A549 (cell line): ENCODE measurements around the gene BEAN1. TPM values are rescaled to one million over a fixed set of nuclear protein-coding genes. Genes with fewer than 3 reads are reported as not detected.

Experiments
- ATAC-seq, 2 experiments: fragments of 200-7000 bp in 1 of 2; fragments of >200 bp in 1 of 2; cut with Nextera tagmentation in 1 of 2; cut with Tn5 transposase in 1 of 2; 3 replicates each; pipeline versions ENCODE4 v1.8.0 to v1.9.1; 2018 to 2020; ENCODE audit warnings: mild to moderate bottlenecking in 1 of 2, moderate library complexity in 1 of 2
- CTCF ChIA-PET: fragments of 300-600 bp; sonication (Branson Sonifier 250); formaldehyde crosslinking; extraction: SDS; loops from one replicate; lab custom pipeline; 2021; ENCODE audit warnings: antibody characterized with exemption, inconsistent platforms; lab: Yijun Ruan, JAX
- POLR2A ChIA-PET: fragments of 350-600 bp; formaldehyde crosslinking; extraction: SDS; loops from one replicate; lab custom pipeline; 2021; ENCODE audit warnings: antibody characterized with exemption, inconsistent platforms; lab: Yijun Ruan, JAX
- DNase-seq, 2 experiments: peaks; one replicate each; pipeline versions ENCODE4 v3.0.0 to v3.0.0-alpha.2; 2011 to 2016; ENCODE audit warnings: low read depth in 1 of 2, low spot score in 1 of 2
- FAIRE-seq: peaks from 2 replicates; lab custom pipeline; 2011; peaks lifted over from hg19 to GRCh38; lab: Jason Lieb, UNC
- H3K27ac ChIP-seq, 2 experiments: fragments of >200 bp; sonication (Bioruptor Twin); formaldehyde crosslinking; 3 replicates each; pipeline ENCODE4 v1.5.1; 2016 to 2017
- H3K4me1 ChIP-seq: fragments of >200 bp; sonication (Bioruptor Twin); formaldehyde crosslinking; 3 replicates; pipeline ENCODE4 v1.6.1; 2016
- H3K4me2 ChIP-seq: fragments of >200 bp; sonication (Bioruptor Twin); formaldehyde crosslinking; 3 replicates; pipeline ENCODE4 v1.6.1; 2016
- H3K4me3 ChIP-seq: fragments of >200 bp; sonication (Bioruptor Twin); formaldehyde crosslinking; 3 replicates; pipeline ENCODE4 v1.5.1; 2016
- H3K9me3 ChIP-seq: fragments of >200 bp; sonication (Bioruptor Twin); formaldehyde crosslinking; 3 replicates; pipeline ENCODE4 v1.6.1; 2016
- CBX2 ChIP-seq: fragments of 200-600 bp; sonication (generic); IDR thresholded peaks from 2 replicates; pipeline ENCODE4 v1.6.1; 2016; ENCODE audit warnings: low read depth, mild to moderate bottlenecking, borderline replicate concordance
- EHF ChIP-seq: fragments of 250-450 bp; sonication (Bioruptor Pico); IDR thresholded peaks from 2 replicates; pipeline ENCODE4 v1.5.0; 2020; ENCODE audit warnings: mild to moderate bottlenecking
- ESRRA ChIP-seq: fragments of 150-350 bp; IDR thresholded peaks from 2 replicates; pipeline ENCODE4 v1.6.1; 2014; ENCODE audit warnings: mild to moderate bottlenecking, low read length, borderline replicate concordance
- GATA3 ChIP-seq: IDR thresholded peaks from 2 replicates; pipeline ENCODE4 v1.6.1; 2012; ENCODE audit warnings: borderline replicate concordance
- HES2 ChIP-seq: fragments of >200 bp; sonication (Bioruptor Twin); formaldehyde crosslinking; IDR thresholded peaks from 2 replicates; pipeline ENCODE4 v1.6.1; 2016
- HOXB5 ChIP-seq: fragments of 250-450 bp; sonication (Bioruptor Pico); IDR thresholded peaks from 2 replicates; pipeline ENCODE4 v1.5.0; 2020; ENCODE audit warnings: mild to moderate bottlenecking, moderate library complexity
- JUNB ChIP-seq: fragments of >200 bp; sonication (Bioruptor Twin); formaldehyde crosslinking; IDR thresholded peaks from 2 replicates; pipeline ENCODE4 v1.6.1; 2016
- POLR2AphosphoS2 ChIP-seq: conservative IDR thresholded peaks from 2 replicates; pipeline ENCODE4 v1.6.1; 2012; ENCODE audit warnings: low read length, improper control_type of control experiment, inconsistent platforms
- RCOR1 ChIP-seq: fragments of 150-350 bp; IDR thresholded peaks from 2 replicates; pipeline ENCODE4 v1.6.1; 2014; ENCODE audit warnings: antibody characterized with exemption, low read length, low read depth
- REST ChIP-seq: fragments of 200-600 bp; sonication (generic); IDR thresholded peaks from 2 replicates; pipeline ENCODE4 v1.6.1; 2016; ENCODE audit warnings: antibody characterized with exemption, mild to moderate bottlenecking, moderate library complexity
- RFX5 ChIP-seq: fragments of 450-650 bp; IDR thresholded peaks from 2 replicates; pipeline ENCODE4 v1.7.1; 2014; ENCODE audit warnings: antibody characterized with exemption, mild to moderate bottlenecking, moderate library complexity
- SMC3 ChIP-seq: fragments of >200 bp; sonication (Bioruptor Twin); formaldehyde crosslinking; IDR thresholded peaks from 3 replicates; pipeline ENCODE4 v1.6.1; 2018; ENCODE audit warnings: inconsistent platforms
- USF2 ChIP-seq: fragments of 450-650 bp; IDR thresholded peaks from 2 replicates; pipeline ENCODE4 v1.6.1; 2014; ENCODE audit warnings: antibody characterized with exemption
- ZNF302 ChIP-seq: fragments of 250-450 bp; sonication (Bioruptor Pico); IDR thresholded peaks from 2 replicates; pipeline ENCODE4 v1.9.0; 2021; ENCODE audit warnings: inconsistent platforms, mild to moderate bottlenecking, moderate library complexity
- WGBS: methylation state at CpG from one replicate; pipeline ENCODE4 v1.1.6; 2017; ENCODE audit errors: missing lambda C conversion rate; 5-methylcytosine and 5-hydroxymethylcytosine counted together
- polyA plus RNA-seq, 4 experiments: library from polyadenylated mRNA; depleted of rRNA in 3 of 4; stranded (reverse); fragments of >200 nt; fragmentation: RNase III in 1 of 4; extraction: RNeasy Plus Mini Kit Qiagen cat#74134 plus additional on column Dnase treatment in 1 of 4; gene quantifications; 2 replicates in 3 of 4; 3 replicates in 1 of 4; pipeline ENCODE4 v1.2.3, GENCODE V29; 2011 to 2017
- TF ChIP-seq, protein P1 (sequence below): IDR thresholded peaks from 2 replicates; pipeline ENCODE4 v1.6.1; 2012
- TF ChIP-seq, protein P2 (sequence below): fragments of 250-450 bp; sonication (Bioruptor Pico); IDR thresholded peaks from 2 replicates; pipeline ENCODE4 v1.5.0; 2020; ENCODE audit warnings: low read depth, mild to moderate bottlenecking, moderate library complexity

The BEAN1 gene
- polyA plus RNA-seq, 2 of the 4 experiments (the other 2 are of a cell fraction) = 0.98 to 1.7 TPM

DNA sequence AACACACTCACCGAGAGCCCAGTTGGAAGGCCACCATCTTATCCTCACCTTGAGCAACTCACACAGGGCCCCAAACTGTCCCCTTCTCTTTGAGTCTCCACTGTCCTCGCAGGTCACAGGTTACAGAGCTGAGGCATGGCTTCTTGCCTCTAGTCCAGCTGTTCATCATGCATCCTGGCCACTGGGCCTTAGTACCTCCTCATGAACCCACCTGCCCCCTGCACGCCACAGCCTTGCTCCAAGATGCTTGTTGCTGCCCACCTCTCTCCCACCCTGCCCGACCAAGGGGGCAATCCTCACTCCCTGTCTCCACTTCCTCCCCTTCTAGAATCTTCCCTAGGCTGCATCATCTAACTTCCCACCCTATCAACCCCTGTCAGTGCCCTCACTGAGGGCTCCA is 43.5 kb upstream of the BEAN1 start:
- ChIA-PET POLR2A (no interaction called here), CTCF (no interaction called here)
- peak overlapping the region; percentile 61 for H3K4me2 ChIP-seq
- H3K27ac ChIP-seq = peak overlapping the region; percentile 68 to 80; a peak in 5 of 6 replicates
- H3K9me3 ChIP-seq = no peaks in the 10 kb centered on the region
- DNase-seq = no peak
- H3K4me3 ChIP-seq = no peak overlapping the region
- 74% methylated on average over 4 of the region's 4 CpGs for WGBS
- no peak for FAIRE-seq
- TF ChIP-seq, protein P1, sequence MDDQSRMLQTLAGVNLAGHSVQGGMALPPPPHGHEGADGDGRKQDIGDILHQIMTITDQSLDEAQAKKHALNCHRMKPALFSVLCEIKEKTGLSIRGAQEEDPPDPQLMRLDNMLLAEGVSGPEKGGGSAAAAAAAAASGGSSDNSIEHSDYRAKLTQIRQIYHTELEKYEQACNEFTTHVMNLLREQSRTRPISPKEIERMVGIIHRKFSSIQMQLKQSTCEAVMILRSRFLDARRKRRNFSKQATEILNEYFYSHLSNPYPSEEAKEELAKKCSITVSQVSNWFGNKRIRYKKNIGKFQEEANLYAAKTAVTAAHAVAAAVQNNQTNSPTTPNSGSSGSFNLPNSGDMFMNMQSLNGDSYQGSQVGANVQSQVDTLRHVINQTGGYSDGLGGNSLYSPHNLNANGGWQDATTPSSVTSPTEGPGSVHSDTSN = no peak
- TF ChIP-seq SMC3 (no peak), POLR2AphosphoS2 (no peak), ZNF302 (no peak), CBX2 (no peak), EHF (no peak), JUNB (no peak), HES2 (no peak), RFX5 (no peak), RCOR1 (no peak), HOXB5 (CRISPR knock-in tag) (no peak)
- TF ChIP-seq, protein P2, sequence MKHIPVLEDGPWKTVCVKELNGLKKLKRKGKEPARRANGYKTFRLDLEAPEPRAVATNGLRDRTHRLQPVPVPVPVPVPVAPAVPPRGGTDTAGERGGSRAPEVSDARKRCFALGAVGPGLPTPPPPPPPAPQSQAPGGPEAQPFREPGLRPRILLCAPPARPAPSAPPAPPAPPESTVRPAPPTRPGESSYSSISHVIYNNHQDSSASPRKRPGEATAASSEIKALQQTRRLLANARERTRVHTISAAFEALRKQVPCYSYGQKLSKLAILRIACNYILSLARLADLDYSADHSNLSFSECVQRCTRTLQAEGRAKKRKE = no peak
- 0 out of 6 replicates have a peak, but pooled peaks have one; percentile 7 to 10 for ATAC-seq
- peaks cover 25% of the 10 kb centered on the region for H3K4me1 ChIP-seq

DNA sequence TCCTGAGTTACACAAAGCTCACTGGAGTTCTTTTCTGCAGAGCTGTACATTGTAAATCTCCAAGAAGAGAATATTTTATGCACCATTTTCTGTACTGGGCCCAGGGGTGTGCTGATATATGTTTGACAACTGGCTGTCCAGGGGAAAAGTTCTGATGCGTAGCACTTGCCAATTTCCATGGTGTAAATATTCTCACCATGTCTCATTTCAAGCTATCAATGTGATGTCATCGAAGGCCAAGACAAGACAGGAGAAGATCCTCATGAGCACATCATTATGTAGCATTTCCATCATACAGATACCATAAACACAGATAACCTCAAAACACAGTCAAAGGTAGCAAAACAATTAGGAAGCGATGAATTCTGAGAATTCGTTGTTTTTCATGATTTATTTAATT is 41.7 kb upstream of the BEAN1 start:
- ATAC-seq (no peak), FAIRE-seq (no peak), DNase-seq (no peak)
- Histone ChIP-seq H3K9me3 (no peaks in the 10 kb centered on the region), H3K4me2 (no peak overlapping the region), H3K4me1 (peaks cover 20% of the 10 kb centered on the region), H3K27ac (no peak overlapping the region), H3K4me3 (no peak overlapping the region)
- no peak for TF ChIP-seq GATA3
- TF ChIP-seq USF2 = no peak
- no peak for TF ChIP-seq ESRRA
- no peak for TF ChIP-seq REST
- TF ChIP-seq EHF = no peak
- POLR2A ChIA-PET = no interaction called here
- CTCF ChIA-PET = interaction anchor here (0.6 to 3.4 kb wide), 5 partner anchors 25 to 325 kb away, joined by 3 to 22 read pairs (median 3); no protein-coding TSS in a partner anchor
- WGBS = 86% methylated on average over 4 of the region's 4 CpGs
